ENCODE data around the gene PNLIP.

PNLIP gene

DNA sequence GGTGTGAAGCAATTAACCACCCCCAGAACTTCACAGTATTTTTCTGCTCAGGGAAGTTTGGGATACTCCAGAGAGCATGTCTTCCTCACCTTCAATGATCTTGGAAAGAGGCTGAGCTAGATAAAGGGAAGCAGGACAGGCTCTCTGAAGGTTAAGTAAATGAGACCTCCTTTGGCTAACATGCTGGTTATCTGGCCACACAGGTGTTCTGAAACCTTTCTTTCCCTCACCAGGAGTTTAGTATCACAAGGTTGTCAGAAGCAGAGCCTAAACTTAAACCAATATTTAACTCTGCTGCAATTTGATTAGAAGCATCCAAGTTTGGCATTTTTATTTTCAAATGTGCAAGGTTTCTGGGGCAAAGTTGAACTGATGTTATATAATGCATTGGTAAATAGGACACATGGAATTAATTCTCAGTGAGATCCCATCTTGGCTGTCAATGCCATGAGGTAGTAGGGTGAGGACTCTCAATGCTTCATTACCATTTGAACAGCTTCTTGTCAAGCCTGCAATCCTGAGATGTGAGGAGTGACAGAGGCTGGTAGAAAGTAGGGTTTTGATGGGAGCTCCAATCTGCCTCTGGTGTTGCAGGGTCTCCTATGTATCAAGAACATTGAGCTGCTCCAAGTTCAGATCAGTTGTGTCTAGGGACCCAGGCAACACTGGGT, 3.6 kb upstream of the PNLIP start:
- peaks cover 4% of the 10 kb centered on the region for H3K4me1 ChIP-seq (ENCODE audit: control insufficient read depth, insufficient read depth, low read length)
- no peaks in the 10 kb centered on the region for H3K9me3 ChIP-seq (ENCODE audit: control insufficient read depth, insufficient read depth, low read length)
- H3K36me3 ChIP-seq (ENCODE audit: control insufficient read depth, insufficient read depth, low read length), result no peaks in the 10 kb centered on the region
- H3K4me3 ChIP-seq (ENCODE audit: low read depth, low read length), result no peak overlapping the region
- no peaks in the 10 kb centered on the region for H3K27me3 ChIP-seq (ENCODE audit: control insufficient read depth, insufficient read depth, low read length)
- H3K9ac ChIP-seq (ENCODE audit: low read depth, low read length), result no peak overlapping the region

DNA sequence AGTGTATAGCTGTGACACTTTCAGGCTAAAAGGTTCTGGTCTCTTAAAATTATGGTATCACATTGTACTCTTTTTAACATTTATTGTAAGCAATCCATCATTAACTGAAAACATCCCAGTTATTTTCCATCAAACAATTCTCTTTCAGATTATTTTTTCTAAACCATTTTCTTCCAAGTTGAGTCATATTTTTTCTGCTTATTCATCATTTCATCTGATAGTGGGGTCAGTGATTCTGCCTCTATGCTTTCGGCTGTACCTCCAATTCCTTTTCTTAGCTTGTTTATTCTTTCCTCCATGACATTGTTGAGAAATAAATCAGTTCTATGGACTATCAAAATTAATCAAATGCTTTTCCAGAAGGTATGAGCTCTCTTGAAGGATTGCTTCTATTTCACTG, 609 bp upstream of the PNLIP start:
- no peaks in the 10 kb centered on the region for H3K27me3 ChIP-seq (ENCODE audit: control insufficient read depth, insufficient read depth, low read length)
- peaks cover 4% of the 10 kb centered on the region for H3K4me1 ChIP-seq (ENCODE audit: control insufficient read depth, insufficient read depth, low read length)
- no peaks in the 10 kb centered on the region for H3K36me3 ChIP-seq (ENCODE audit: control insufficient read depth, insufficient read depth, low read length)
- no peak overlapping the region for H3K9ac ChIP-seq (ENCODE audit: low read depth, low read length)
- H3K9me3 ChIP-seq (ENCODE audit: control insufficient read depth, insufficient read depth, low read length), result no peaks in the 10 kb centered on the region
- no peak overlapping the region for H3K4me3 ChIP-seq (ENCODE audit: low read depth, low read length)

DNA sequence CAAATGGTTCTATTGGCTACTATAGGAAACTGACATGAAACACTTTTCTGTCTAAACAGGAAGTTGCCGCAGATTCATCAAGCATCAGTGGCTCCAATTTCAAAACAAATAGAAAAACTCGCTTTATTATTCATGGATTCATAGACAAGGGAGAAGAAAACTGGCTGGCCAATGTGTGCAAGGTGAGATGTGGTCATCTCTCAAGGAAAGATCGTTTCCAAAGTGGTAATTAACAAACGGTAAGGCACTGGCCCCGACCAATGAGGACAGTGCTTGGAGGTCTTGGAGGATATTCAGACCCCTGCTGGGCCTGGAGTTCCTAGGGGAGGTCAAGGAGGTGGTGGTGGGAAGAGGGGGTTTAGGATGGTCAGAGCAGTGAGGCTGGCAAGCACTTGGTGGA, 2.6 kb downstream of the PNLIP start:
- Histone ChIP-seq H3K36me3 (ENCODE audit: control insufficient read depth, insufficient read depth, low read length) (no peaks in the 10 kb centered on the region), H3K9ac (ENCODE audit: low read depth, low read length) (no peak overlapping the region), H3K9me3 (ENCODE audit: control insufficient read depth, insufficient read depth, low read length) (no peaks in the 10 kb centered on the region), H3K4me1 (ENCODE audit: control insufficient read depth, insufficient read depth, low read length) (no peaks in the 10 kb centered on the region), H3K4me3 (ENCODE audit: low read depth, low read length) (no peak overlapping the region), H3K27me3 (ENCODE audit: control insufficient read depth, insufficient read depth, low read length) (no peaks in the 10 kb centered on the region)

DNA sequence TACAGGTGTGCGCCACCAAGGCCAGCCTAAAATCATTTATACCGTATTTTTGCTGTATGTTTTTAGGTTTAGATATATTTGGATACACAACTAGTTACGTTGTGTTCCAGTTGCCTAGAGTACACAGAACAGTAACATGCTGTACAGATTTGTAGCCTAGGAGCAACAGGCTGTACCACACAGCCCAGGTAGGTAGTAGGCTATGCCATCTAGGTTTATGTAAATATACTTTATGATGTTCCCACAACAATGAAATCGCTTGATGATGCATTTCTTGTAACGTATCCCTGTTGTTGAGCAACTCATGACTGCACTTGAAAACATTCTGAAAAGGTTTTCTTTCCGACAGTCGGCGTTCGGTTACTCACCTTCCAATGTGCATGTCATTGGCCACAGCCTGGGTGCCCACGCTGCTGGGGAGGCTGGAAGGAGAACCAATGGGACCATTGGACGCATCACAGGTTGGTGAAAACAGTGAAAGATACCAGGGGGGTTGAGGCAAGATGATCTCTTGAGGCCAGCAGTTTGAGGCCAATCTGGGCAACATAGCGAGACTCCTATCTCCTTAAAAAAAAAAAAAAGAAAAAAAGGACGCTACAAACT, 7.7 kb downstream of the PNLIP start:
- Histone ChIP-seq H3K4me1 (ENCODE audit: control insufficient read depth, insufficient read depth, low read length) (peaks cover 4% of the 10 kb centered on the region), H3K27me3 (ENCODE audit: control insufficient read depth, insufficient read depth, low read length) (no peaks in the 10 kb centered on the region), H3K9ac (ENCODE audit: low read depth, low read length) (no peak overlapping the region), H3K36me3 (ENCODE audit: control insufficient read depth, insufficient read depth, low read length) (no peaks in the 10 kb centered on the region), H3K9me3 (ENCODE audit: control insufficient read depth, insufficient read depth, low read length) (no peaks in the 10 kb centered on the region), H3K4me3 (ENCODE audit: low read depth, low read length) (no peak overlapping the region)

DNA sequence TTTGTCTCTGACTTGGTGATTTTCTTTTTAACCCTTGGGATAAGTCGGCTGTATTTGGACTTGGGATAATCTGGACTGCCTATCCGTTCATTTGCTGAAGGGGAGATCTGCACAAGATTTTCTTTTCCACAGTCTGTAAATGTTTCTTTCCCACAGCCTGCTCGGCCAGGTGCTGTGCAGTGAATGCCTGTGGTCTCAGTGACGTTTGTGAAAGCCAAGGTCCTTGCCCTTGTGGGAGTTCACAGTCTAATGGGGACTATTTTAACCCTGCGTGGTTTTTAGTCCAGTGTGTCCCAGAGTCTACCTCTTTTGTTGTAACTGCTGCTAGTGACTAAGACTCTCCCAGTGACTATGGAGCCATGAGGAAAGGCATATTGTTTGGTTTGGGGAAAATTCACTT, 8.9 kb downstream of the PNLIP start:
- Histone ChIP-seq H3K4me3 (ENCODE audit: low read depth, low read length) (no peak overlapping the region), H3K36me3 (ENCODE audit: control insufficient read depth, insufficient read depth, low read length) (no peaks in the 10 kb centered on the region), H3K27me3 (ENCODE audit: control insufficient read depth, insufficient read depth, low read length) (no peaks in the 10 kb centered on the region), H3K9me3 (ENCODE audit: control insufficient read depth, insufficient read depth, low read length) (no peaks in the 10 kb centered on the region), H3K4me1 (ENCODE audit: control insufficient read depth, insufficient read depth, low read length) (peaks cover 4% of the 10 kb centered on the region), H3K9ac (ENCODE audit: low read depth, low read length) (no peak overlapping the region)

DNA sequence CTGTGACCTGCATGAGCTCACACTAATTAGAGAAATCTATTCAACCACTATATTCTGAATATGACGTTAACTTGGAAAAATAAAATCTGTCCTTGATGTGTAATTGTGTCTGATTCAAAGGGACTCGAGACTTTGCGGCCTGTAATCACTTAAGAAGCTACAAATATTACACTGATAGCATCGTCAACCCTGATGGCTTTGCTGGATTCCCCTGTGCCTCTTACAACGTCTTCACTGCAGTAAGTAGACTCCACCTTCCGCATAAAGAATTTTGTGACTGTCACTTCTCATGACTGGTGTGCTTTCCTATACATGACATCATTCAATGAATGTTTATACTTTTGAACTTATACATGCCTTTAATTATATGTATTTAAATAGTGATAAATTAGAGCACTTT, 10.1 kb downstream of the PNLIP start:
- Histone ChIP-seq H3K36me3 (ENCODE audit: control insufficient read depth, insufficient read depth, low read length) (no peaks in the 10 kb centered on the region), H3K4me1 (ENCODE audit: control insufficient read depth, insufficient read depth, low read length) (peaks cover 4% of the 10 kb centered on the region), H3K9ac (ENCODE audit: low read depth, low read length) (no peak overlapping the region), H3K4me3 (ENCODE audit: low read depth, low read length) (no peak overlapping the region), H3K27me3 (ENCODE audit: control insufficient read depth, insufficient read depth, low read length) (no peaks in the 10 kb centered on the region), H3K9me3 (ENCODE audit: control insufficient read depth, insufficient read depth, low read length) (no peaks in the 10 kb centered on the region)

DNA sequence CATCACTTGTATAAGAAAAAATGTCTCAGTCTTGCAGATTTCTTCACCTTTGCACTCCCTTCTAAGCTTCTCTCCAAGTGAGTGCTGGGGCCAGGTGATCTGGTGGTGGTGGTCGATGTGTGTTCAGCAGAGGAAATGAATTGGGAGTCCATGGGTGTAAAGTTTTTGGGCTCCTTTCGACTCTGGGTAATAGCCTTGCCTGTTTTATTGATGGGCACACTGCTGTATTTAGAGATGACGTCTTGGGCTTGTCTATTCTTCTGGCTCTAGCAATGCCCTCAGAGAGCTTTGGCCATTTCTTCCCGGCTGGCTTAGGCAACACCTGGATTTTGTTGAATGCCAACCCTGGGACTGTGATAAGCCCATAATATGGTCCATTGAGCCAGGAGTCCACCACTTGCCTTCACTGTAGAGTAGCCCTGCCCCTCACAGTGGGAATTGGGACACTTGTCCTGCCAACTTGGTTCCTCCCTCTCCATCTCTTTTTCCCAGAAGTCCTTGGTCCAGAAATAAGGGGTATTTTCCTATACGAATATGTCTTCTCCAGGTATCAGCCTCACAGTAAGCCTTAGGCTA, 11.7 kb downstream of the PNLIP start:
- Histone ChIP-seq H3K4me3 (ENCODE audit: low read depth, low read length) (no peak overlapping the region), H3K9ac (ENCODE audit: low read depth, low read length) (no peak overlapping the region), H3K36me3 (ENCODE audit: control insufficient read depth, insufficient read depth, low read length) (no peaks in the 10 kb centered on the region), H3K27me3 (ENCODE audit: control insufficient read depth, insufficient read depth, low read length) (no peaks in the 10 kb centered on the region), H3K4me1 (ENCODE audit: control insufficient read depth, insufficient read depth, low read length) (peaks cover 4% of the 10 kb centered on the region), H3K9me3 (ENCODE audit: control insufficient read depth, insufficient read depth, low read length) (no peaks in the 10 kb centered on the region)

DNA sequence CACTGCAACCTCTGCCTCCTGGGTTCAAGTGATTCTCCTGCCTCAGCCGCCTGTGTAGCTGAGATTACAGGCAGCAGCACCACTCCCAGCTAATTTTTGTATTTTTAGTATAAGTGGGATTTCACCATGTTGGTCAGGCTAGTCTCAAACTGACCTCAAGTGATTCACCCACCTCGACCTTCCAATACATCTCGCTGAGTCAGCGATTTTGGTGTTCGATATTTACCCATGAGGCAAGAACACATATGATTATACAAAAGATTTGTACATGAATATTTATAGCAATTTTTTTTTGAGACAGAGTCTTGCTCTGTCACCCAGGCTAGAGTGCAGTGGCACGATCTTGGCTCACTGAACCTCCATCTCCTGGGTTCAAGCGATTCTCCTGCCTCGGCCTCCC, 19.8 kb downstream of the PNLIP start:
- H3K27me3 ChIP-seq (ENCODE audit: control insufficient read depth, insufficient read depth, low read length), result no peaks in the 10 kb centered on the region
- H3K36me3 ChIP-seq (ENCODE audit: control insufficient read depth, insufficient read depth, low read length), result no peaks in the 10 kb centered on the region
- H3K4me3 ChIP-seq (ENCODE audit: low read depth, low read length), result no peak overlapping the region
- H3K9ac ChIP-seq (ENCODE audit: low read depth, low read length), result no peak overlapping the region
- H3K4me1 ChIP-seq (ENCODE audit: control insufficient read depth, insufficient read depth, low read length), result no peaks in the 10 kb centered on the region
- H3K9me3 ChIP-seq (ENCODE audit: control insufficient read depth, insufficient read depth, low read length), result no peaks in the 10 kb centered on the region

DNA sequence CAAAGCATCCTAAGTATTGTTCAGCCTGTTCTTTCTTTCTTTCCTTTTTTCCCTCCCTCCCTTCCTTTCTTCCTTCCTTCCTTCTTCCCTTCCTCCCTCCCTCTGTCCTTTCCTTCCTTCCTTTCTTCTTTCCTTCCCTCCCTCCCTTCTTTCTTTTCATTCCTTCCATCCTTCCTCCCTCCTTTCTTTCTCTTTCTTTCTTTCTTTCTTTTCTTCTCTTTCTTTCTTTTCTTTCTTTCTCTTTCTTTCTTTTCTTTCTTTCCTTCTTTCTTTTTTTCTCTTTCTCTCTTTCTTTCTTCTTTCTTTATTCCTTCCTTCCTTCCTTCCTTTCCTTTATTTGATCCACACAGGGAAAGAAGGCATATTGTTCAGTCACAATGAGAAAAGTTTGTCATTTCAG, 21.2 kb downstream of the PNLIP start:
- no peaks in the 10 kb centered on the region for H3K36me3 ChIP-seq (ENCODE audit: control insufficient read depth, insufficient read depth, low read length)
- no peaks in the 10 kb centered on the region for H3K4me1 ChIP-seq (ENCODE audit: control insufficient read depth, insufficient read depth, low read length)
- no peaks in the 10 kb centered on the region for H3K9me3 ChIP-seq (ENCODE audit: control insufficient read depth, insufficient read depth, low read length)
- H3K9ac ChIP-seq (ENCODE audit: low read depth, low read length), result no peak overlapping the region
- no peak overlapping the region for H3K4me3 ChIP-seq (ENCODE audit: low read depth, low read length)
- no peaks in the 10 kb centered on the region for H3K27me3 ChIP-seq (ENCODE audit: control insufficient read depth, insufficient read depth, low read length)

DNA sequence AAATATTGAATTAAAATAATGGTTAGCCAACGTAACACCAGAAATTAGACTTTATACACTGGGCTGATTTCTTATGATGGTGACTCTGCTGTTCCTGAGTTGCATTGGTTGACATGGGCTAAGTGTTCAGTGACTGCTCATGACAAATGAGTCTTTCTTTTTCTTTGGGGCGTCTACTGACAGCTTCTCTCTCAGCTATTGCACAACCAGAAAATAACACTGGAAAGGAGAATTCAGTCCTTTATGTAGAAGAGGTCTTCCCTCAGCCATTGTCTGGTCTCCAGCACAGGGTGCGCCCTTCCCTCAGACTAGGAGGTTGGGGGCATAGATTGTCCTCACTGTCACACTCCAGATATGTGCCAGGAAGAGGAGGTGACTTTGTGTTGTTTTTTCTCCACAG, 21.6 kb downstream of the PNLIP start:
- Histone ChIP-seq H3K9ac (ENCODE audit: low read depth, low read length) (no peak overlapping the region), H3K4me1 (ENCODE audit: control insufficient read depth, insufficient read depth, low read length) (no peaks in the 10 kb centered on the region)

DNA sequence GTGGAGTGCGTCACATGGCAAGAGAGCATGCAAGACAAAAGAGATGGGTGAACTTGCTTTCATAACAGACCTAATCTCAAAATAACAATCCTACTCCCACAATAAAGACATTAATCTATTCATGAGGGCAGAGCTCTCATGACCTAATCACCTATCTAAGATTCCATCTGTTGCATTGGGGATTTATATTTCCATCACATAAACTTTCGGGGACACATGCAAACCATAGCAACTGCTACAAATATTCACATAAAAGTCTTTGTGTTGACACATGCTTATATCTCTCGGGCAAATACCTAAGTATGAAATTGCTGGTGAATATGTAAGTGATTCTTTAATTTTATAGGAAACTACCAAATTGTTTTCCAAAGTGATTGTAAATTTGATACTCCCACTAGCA, 29.1 kb downstream of the PNLIP start:
- no peaks in the 10 kb centered on the region for H3K27me3 ChIP-seq (ENCODE audit: control insufficient read depth, insufficient read depth, low read length)
- H3K36me3 ChIP-seq (ENCODE audit: control insufficient read depth, insufficient read depth, low read length), result no peaks in the 10 kb centered on the region
- H3K4me1 ChIP-seq (ENCODE audit: control insufficient read depth, insufficient read depth, low read length), result no peaks in the 10 kb centered on the region
- H3K9me3 ChIP-seq (ENCODE audit: control insufficient read depth, insufficient read depth, low read length), result no peaks in the 10 kb centered on the region
- H3K9ac ChIP-seq (ENCODE audit: low read depth, low read length), result no peak overlapping the region
- H3K4me3 ChIP-seq (ENCODE audit: low read depth, low read length), result no peak overlapping the region

More for the DNA sequence above, 21.6 kb downstream of the PNLIP start:
- no peaks in the 10 kb centered on the region for H3K27me3 ChIP-seq (ENCODE audit: control insufficient read depth, insufficient read depth, low read length)
- no peaks in the 10 kb centered on the region for H3K9me3 ChIP-seq (ENCODE audit: control insufficient read depth, insufficient read depth, low read length)
- no peaks in the 10 kb centered on the region for H3K36me3 ChIP-seq (ENCODE audit: control insufficient read depth, insufficient read depth, low read length)
- H3K4me3 ChIP-seq (ENCODE audit: low read depth, low read length), result no peak overlapping the region

DNA sequence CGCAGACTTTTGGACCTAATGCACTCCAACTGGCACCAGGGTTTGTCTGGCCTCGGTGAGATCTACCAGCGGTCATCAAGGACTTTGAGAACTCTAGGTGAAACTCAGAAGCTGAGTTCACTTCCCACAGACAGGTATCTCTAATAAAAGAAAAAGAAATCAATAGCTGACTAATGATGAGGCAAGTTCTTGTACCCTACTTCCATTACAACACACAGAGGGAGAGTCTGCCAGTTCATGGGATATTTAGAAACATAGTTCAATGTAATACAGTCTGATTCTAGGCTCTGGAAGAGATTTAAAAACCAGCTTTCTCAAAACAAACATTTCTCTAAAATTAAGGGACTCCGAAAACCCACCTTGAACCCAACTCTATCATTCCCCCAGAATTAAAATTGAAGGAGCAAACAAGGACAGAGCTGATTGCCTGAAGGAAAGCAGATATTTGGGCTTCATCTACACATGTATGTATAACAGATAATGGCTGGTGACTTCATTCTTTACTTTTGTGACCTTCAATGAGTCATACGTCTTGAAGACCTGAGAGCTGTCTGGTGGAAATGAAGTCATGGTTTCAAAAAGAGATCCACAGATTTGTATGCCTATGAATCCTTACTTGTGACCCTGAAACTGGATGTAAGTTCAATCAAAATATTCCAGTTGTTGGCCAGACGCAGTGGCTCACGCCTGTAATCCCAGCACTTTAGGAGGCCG, 42.3 kb downstream of the PNLIP start:
- H3K4me1 ChIP-seq (ENCODE audit: control insufficient read depth, insufficient read depth, low read length), result no peaks in the 10 kb centered on the region
- no peak overlapping the region for H3K4me3 ChIP-seq (ENCODE audit: low read depth, low read length)
- no peaks in the 10 kb centered on the region for H3K36me3 ChIP-seq (ENCODE audit: control insufficient read depth, insufficient read depth, low read length)
- H3K9ac ChIP-seq (ENCODE audit: low read depth, low read length), result no peak overlapping the region
- no peaks in the 10 kb centered on the region for H3K27me3 ChIP-seq (ENCODE audit: control insufficient read depth, insufficient read depth, low read length)
- H3K9me3 ChIP-seq (ENCODE audit: control insufficient read depth, insufficient read depth, low read length), result no peaks in the 10 kb centered on the region
